GM12891 (cell line): ENCODE data around the gene P2RY8.
"Not testable (repeated sequence)": the region's sequence is repeated elsewhere in the genome, so short reads cannot be mapped to it uniquely, and the experiment has no call there.

Source experiments
- DNase-seq: peaks from one replicate; pipeline ENCODE4 v3.0.0; 2011; ENCODE audit warnings: low spot score; ENCODE audit not compliant: insufficient read length
- FAIRE-seq: peaks from 2 replicates; lab custom pipeline; 2011; peaks lifted over from hg19 to GRCh38; lab: Jason Lieb, UNC
- PAX5 ChIP-seq: IDR thresholded peaks from 2 replicates; pipeline ENCODE4 v1.6.1; 2011; ENCODE audit warnings: low read length, moderate library complexity, mild to moderate bottlenecking; ENCODE audit not compliant: insufficient read depth, severe bottlenecking
- POLR2A ChIP-seq: IDR thresholded peaks from 2 replicates; pipeline ENCODE4 v1.6.1; 2011; ENCODE audit warnings: low read depth, low read length, control low read depth
- POLR2AphosphoS5 ChIP-seq: IDR thresholded peaks from 2 replicates; pipeline ENCODE4 v1.6.1; 2011; ENCODE audit warnings: low read depth, low read length, control low read depth
- POU2F2 ChIP-seq: IDR thresholded peaks from 2 replicates; pipeline ENCODE4 v1.6.1; 2011; ENCODE audit warnings: low read depth, mild to moderate bottlenecking, control low read depth, low read length, moderate library complexity
- SPI1 ChIP-seq: IDR thresholded peaks from 2 replicates; pipeline ENCODE4 v1.6.1; 2011; ENCODE audit warnings: low read depth, low read length, control low read depth
- TAF1 ChIP-seq: IDR thresholded peaks from 2 replicates; pipeline ENCODE4 v1.6.1; 2011; ENCODE audit warnings: low read depth, low read length, control low read depth

P2RY8 gene

DNA sequence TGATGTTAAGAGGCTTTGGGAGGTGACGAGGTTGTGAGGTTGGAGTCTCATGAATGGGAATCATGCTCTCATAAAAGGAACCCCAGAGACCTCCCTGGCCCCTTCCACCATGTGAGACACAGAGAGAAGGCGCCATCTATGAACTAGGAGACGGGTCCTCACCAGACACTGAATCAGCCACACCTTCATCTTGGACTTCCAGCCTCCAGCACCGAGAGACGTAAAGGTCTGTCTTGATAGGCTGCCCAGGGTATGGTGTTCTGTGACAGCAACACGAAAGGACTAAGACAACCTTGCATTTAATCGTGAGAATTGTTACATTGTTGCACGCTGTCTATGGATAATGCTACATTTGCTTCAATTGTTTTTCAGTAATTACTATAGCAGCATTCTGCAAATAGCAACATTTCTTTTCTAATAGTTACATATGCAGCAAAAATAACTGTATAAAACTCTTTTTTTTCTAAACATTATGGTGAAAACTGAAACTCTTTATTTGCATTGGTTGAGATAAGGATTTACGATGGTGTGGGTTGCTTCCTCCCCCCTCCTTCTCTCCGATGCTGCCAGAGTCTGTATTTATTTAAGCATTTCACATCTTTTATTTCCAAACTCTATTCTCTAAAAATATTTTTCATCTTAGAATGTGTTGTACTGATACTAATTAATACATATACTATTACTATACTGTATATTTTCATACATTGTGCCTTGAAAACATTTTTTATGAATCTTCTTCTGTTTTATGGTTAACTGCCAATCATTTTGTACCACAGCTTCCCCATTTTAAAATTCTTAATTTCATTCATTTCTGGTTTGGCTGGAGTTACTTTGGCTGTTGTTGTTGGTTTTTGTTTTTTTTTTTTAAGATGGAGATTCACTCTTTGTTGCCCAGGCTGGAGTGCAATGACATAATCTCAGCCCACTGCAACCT lies 28.0 kb upstream of the P2RY8 start:
- TF ChIP-seq SPI1, result no peak
- TF ChIP-seq POU2F2, result no peak; the same call in 1 of the 2 replicates
- no peak for TF ChIP-seq TAF1
- no peak for TF ChIP-seq POLR2AphosphoS5
- TF ChIP-seq POLR2A, result no peak
- TF ChIP-seq PAX5, result no peak
- peak; percentile 67 for FAIRE-seq
- DNase-seq, result no peak

DNA sequence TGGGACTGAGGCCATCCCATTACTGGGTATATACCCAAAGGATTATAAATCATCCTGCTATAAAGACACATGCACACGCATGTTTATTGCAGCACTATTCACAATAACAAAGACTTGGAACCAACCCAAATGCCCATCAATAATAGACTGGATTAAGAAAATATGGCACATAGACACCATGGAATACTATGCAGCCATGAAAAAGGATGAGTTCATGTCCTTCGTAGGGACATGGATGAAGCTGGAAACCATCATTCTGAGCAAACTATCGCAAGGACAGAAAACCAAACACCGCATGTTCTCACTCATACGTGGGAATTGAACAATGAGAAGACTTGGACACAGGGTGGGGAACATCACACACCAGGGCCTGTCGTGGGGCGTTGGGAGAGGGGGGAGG lies 27.1 kb upstream of the P2RY8 start:
- not testable (repeated sequence) for DNase-seq, FAIRE-seq

DNA sequence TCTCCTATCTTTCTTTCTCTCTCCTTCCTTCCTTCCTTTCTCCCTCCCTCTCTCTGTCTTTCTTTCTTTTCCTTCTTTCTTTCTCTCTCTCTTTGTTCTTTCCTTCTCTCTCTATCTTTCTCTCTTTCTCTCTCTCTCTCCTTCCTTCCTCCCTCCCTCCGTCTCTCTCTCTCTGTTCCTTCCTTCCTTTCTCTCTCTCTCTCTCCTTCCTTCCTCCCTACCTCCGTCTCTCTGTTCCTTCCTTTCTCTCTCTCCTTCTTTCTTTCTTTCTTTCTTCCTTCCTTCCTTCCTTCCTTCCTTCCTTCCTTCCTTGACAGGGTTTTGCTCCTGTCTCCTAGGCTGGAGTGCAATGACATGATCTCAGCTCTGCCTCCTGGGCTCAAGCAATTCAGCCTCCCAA lies 24.2 kb upstream of the P2RY8 start:
- TF ChIP-seq POLR2AphosphoS5, result no peak
- TF ChIP-seq POU2F2, result no peak
- no peak for TF ChIP-seq TAF1
- no peak for TF ChIP-seq PAX5
- TF ChIP-seq SPI1, result no peak
- TF ChIP-seq POLR2A, result no peak
- FAIRE-seq (no peak), DNase-seq (no peak)

DNA sequence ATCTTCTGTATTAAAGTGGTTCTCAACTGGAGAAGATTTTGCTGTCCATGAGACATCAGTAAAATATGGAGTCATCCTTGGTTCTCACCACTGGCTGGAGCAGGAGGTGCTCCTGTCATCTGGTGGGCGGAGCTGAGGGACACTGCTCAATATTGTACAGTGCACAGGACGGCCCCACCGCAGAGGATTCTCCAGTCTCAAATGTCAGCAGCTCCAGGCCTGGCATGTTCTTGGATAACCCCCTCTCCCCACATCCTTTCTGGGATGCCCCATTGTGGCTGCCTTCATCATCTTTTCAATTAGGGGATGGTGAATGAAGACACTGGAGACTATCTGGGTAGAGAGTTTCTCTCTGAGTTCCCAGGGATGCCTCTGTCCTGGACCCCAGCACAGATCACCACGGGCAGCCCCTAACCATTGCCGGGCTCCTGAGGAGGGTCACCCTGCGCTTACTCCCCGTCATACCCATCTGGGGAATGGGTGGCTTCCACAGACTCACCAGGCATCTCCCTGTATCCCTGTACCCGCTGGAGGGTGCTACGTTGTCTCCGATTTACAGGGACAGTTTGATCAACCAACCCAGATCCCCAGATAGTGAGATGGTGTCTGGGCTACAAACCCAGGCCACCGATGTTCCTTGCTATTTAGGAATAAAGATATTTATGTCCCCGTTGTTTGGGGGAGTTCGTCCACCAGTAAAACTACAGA lies 21.9 kb upstream of the P2RY8 start:
- no peak for TF ChIP-seq POLR2A
- no peak for TF ChIP-seq TAF1
- no peak for TF ChIP-seq SPI1
- TF ChIP-seq POU2F2, result no peak
- TF ChIP-seq POLR2AphosphoS5, result no peak
- no peak for TF ChIP-seq PAX5
- FAIRE-seq (no peak), DNase-seq (no peak)

DNA sequence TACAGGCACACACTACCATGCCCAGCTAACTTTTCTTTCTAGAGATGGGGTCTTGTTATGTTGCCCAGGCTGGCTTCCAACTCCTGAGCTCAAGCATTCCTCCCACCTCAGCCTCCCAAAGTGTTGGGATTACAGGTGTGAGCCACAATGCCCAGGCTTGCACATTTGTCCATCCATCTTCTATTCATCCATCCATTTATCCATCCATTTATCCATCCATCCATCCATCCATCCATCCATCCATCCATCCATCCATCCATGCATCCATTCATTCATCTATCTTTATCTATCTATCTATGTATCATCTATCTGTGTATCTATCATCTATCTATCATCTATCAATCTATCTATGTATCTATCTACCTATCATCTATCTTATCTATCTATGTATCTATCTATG lies 20.5 kb upstream of the P2RY8 start:
- not testable (repeated sequence) for DNase-seq, FAIRE-seq

DNA sequence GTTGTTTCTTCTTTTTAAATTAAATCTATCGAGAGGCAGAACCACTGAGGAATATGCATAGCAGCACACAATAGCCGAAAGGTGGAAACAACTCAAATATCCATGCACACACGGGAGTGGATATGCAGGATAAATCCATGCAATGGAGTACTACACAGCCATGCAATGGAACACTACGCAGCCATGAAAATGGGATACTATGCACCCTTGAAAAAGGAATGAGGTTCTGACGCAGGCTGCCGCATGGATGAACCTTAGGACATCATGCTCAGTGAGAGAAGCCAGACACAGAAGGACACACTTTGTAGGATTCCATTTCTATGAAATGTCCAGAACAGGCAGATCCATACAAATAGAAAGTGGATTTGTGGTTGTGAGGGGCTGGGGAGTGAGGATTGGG lies 18.4 kb upstream of the P2RY8 start:
- FAIRE-seq (no peak), DNase-seq (no peak)
- TF ChIP-seq POLR2A (no peak), POLR2AphosphoS5 (no peak), SPI1 (no peak), POU2F2 (no peak), TAF1 (no peak), PAX5 (no peak)

DNA sequence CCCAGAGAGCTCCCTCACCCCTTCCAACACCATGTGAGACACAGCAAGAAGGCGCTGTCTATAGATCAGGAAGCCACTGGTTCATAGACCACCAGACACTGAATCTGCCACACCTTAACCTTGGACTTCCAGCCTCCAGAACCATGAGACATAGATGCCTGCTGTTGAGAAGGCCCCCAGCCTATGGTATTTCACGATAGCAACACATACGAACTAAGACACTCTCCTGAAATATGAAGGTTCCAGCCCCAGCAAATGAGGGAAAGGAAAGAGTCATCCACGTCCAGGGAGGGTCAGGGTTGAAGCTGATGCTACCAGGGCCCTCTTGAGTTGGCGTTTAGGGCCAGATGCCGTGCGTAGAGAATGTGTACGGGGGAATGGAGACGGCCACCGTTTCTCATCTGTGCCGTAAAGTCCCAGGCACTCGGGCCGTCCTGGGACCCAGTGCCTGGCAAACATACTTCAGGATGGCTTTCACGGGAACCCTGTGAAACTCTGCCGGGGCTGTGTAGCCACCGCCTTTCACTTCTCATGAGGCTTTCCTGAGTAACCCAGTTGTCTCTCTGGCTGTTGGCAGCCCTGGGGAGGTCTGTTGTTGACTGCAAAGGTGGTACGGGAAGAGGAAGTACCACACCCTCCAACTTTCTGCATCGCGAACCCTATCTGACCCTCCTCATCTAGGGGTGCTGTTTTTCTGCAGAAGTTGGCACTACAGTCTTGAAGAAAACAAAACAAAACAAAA lies 17.7 kb upstream of the P2RY8 start:
- TF ChIP-seq POLR2AphosphoS5 (no peak), SPI1 (no peak), POLR2A (no peak), TAF1 (no peak), POU2F2 (no peak), PAX5 (no peak)
- FAIRE-seq (peak; percentile 80), DNase-seq (no peak)

DNA sequence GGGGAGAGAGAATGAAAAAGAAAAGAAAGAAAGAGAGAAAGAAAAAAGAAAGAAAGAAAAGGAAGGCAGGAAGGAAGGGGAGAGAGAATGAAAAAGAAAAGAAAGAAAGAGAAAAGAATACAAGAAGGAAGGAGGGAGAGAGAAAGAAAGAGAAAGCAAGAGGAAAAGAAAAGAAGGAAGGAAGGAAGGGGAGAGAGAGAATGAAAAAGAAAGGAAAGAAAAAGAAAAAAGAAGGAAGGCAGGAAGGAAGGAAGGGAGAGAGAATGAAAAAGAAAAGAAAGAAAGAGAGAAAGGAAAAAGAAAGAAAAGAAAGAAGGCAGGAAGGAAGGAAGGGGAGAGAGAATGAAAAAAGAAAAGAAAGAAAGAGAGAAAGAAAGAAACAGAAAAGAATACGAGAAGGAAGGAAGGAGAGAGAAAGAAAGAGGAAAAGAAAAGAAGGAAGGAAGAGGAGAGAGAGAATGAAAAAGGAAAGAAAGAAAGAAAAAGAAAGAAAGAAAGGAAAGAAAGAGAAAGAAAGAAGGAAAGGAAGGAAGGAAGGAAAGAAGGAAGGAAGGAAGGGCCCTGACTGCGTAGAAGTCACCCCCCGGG lies 15.1 kb upstream of the P2RY8 start:
- no peak for TF ChIP-seq POU2F2
- TF ChIP-seq POLR2A, result no peak
- TF ChIP-seq POLR2AphosphoS5, result no peak
- no peak for TF ChIP-seq TAF1
- no peak for TF ChIP-seq SPI1
- no peak for TF ChIP-seq PAX5
- DNase-seq (no peak), FAIRE-seq (no peak)

DNA sequence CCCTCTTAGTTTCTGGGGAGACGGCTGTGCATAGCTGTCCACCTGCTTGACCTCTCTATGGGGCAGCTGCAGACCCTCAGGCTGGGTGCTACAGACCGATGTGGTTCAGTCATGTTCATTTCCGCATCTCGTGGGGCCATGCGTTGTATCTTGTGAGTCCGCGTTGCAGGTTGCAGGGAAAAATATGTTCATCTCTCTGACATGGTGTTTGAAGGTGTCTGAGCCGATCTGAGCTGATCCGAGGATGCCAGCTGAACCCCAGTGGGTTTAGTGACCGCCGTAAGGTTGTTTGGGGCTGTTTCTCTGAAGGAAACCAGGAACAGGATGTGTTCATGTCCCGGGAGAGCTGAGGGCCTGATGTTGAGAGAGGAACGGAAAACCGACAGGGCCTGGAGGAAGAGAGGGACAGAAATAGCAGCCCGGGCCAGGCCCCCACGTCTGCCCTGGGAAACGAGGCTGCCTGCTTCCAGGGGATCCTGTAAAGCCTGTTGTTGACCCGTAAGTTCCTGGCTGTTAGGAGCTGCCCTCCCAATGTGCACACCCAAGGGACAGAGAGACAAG lies 9.8 kb upstream of the P2RY8 start:
- peak; percentile 41 for FAIRE-seq
- no peak for DNase-seq
- TF ChIP-seq PAX5 (no peak), POLR2A (no peak), POU2F2 (no peak), SPI1 (no peak), POLR2AphosphoS5 (no peak)

DNA sequence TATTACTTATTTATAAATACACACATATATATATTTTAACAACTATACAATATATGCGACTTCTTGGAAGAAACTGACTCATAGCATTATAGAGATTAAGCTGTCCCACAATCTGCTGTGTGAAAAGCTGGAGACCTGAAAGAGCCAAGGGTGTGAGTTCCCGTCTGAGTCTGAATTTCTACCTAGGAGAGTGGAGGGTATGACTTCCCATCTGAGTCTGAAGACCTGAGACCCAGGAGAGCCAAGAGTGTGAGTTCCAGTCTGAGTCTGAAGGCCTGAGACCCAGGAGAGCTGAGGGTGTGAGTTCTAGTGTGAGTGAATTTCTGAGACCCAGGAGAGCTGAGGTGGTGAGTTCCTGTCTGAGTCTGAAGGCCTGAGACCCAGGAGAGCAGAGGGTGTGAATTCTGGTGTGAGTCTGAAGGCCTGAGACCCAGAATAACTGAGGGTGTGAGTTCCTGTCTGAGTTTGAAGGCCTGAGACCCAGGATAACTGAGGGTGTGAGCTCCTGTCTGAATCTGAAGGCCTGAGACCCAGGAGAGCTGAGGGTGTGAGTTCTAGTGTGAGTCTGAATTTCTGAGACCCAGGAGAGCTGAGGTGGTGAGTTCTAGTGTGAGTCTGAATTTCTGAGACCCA lies 8.9 kb upstream of the P2RY8 start:
- TF ChIP-seq TAF1 (no peak), POLR2AphosphoS5 (no peak), POLR2A (no peak), PAX5 (no peak)
- DNase-seq (no peak), FAIRE-seq (peak; percentile 61)
